ENCODE results near the gene PLXNC1. TPM values are rescaled to one million over a fixed set of nuclear protein-coding genes. Genes with fewer than 3 reads are reported as not detected.

PLXNC1 gene
- total and polyA plus RNA-seq, 8 donors, result 7.3 to 55.9 (median 11.1) TPM

DNA sequence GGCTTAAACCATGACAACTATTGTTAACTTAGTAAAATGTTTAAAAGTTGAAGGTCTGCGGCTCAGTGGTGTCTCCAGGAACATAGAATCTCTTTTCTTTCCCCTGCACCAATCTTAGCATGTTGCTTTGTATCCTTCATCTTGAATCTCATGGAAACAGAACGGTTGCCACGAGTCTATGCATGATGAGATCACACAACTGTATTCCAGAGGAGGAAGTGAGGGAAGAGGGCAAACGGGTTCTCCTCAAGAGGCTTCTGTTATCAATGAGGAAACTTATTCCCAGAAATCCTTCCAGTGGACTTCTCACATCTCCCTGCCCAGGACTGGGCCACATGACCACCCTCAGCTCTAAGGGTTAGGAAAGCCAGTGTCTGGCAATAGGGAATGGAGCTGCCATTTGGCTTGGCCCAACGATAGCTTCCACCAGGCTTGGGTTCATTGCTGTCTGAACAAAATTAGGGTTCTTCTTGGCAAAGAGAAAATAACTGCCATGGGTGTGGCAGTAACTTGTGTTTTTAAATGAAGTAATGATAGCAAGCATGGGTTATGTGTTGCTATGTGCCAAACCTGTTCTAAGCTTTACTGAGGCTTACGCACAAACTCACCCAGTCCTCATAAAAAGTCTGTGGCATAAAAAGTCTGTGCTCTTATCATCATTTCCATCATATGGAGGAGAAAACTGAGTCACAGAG lies 17.4 kb downstream of the PLXNC1 start:
- Histone ChIP-seq H3K36me3 (peaks cover 0 to 8% of the 10 kb centered on the region in 2 donors), H3K4me1 (peaks cover 0 to 56% of the 10 kb centered on the region in 2 donors), H3K27ac (no peak overlapping the region), H3K9me3 (no peaks in the 10 kb centered on the region), H3K4me3 (no peak overlapping the region), H3K27me3 (no peaks in the 10 kb centered on the region)
- DNase-seq (no peak), ATAC-seq (no peak)
- intact Hi-C loops (cut with DNase I), result no loop called here
- TF ChIP-seq, protein P1, sequence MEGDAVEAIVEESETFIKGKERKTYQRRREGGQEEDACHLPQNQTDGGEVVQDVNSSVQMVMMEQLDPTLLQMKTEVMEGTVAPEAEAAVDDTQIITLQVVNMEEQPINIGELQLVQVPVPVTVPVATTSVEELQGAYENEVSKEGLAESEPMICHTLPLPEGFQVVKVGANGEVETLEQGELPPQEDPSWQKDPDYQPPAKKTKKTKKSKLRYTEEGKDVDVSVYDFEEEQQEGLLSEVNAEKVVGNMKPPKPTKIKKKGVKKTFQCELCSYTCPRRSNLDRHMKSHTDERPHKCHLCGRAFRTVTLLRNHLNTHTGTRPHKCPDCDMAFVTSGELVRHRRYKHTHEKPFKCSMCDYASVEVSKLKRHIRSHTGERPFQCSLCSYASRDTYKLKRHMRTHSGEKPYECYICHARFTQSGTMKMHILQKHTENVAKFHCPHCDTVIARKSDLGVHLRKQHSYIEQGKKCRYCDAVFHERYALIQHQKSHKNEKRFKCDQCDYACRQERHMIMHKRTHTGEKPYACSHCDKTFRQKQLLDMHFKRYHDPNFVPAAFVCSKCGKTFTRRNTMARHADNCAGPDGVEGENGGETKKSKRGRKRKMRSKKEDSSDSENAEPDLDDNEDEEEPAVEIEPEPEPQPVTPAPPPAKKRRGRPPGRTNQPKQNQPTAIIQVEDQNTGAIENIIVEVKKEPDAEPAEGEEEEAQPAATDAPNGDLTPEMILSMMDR (IDR thresholded peaks at IDR 0.05), result no peak

DNA sequence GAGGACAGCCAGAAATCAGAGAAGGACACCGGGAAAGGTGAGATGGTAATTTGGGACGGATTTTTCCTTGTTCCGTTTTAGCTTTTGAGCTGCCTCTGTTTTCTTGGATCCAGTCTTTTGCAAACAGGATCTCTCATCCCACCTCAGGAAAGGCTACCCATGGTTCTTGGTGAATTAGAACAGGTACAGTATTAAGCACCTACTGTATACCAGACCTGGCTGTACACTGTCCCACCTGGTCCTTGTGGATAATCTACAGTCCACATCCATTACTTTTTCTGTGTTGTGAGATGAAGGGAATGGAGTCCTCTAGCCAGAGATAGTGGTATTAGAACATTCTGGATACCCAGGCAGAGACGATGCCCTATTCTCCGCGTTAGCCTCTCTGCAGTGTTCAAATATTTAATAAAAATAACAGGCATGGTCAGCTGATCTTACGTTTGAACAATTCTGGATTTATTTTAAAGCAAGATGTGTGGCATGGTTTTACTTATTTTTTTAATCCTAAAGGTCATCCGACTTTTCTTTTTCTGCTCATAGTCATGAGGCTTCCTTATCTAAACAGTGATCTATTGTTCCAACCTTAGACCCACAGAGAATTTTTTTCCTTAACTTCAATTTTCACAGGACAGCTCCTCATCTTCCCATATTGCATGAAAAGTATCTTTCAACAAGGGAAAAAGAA lies 18.8 kb downstream of the PLXNC1 start:
- Histone ChIP-seq H3K27me3 (no peaks in the 10 kb centered on the region), H3K36me3 (peaks cover 0 to 12% of the 10 kb centered on the region in 2 donors), H3K4me3 (no peak overlapping the region), H3K9me3 (no peaks in the 10 kb centered on the region), H3K4me1 (peaks cover 0 to 68% of the 10 kb centered on the region in 2 donors), H3K27ac (no peak overlapping the region)
- TF ChIP-seq, protein P1 (IDR thresholded peaks at IDR 0.05), result no peak
- intact Hi-C loops (cut with DNase I), result no loop called here
- DNase-seq (no peak), ATAC-seq (no peak)

GRCh38 chr12:94167756-94168416 lies 19.5 kb downstream of the PLXNC1 start:
- no peak for ATAC-seq
- H3K4me1 ChIP-seq, result peaks cover 0 to 71% of the 10 kb centered on the region in 2 donors
- TF ChIP-seq, protein P1 (IDR thresholded peaks at IDR 0.05), result no peak
- no peak for DNase-seq
- peak overlapping the region in 1 of 2 donors; percentile 40 for H3K27ac ChIP-seq
- intact Hi-C loops (cut with DNase I), result no loop called here
- no peaks in the 10 kb centered on the region for H3K27me3 ChIP-seq
- peaks cover 0 to 12% of the 10 kb centered on the region in 2 donors for H3K36me3 ChIP-seq
- no peaks in the 10 kb centered on the region for H3K9me3 ChIP-seq
- H3K4me3 ChIP-seq, result no peak overlapping the region

- intact Hi-C loops (cut with DNase I), result no loop called here
- no peak for ATAC-seq
- Histone ChIP-seq H3K9me3 (no peaks in the 10 kb centered on the region), H3K4me3 (no peak overlapping the region), H3K4me1 (peaks cover 6 to 78% of the 10 kb centered on the region in 2 donors), H3K36me3 (peaks cover 0 to 12% of the 10 kb centered on the region in 2 donors), H3K27ac (no peak overlapping the region), H3K27me3 (no peaks in the 10 kb centered on the region)
- DNase-seq, result no peak
- TF ChIP-seq, protein P1 (IDR thresholded peaks at IDR 0.05), result no peak
These were observed 21.1 kb downstream of the PLXNC1 start for GRCh38 chr12:94169495-94169894.
